GM23338 (cell line): Measurements from ENCODE around the gene BTBD3. TPM values are rescaled to one million over a fixed set of nuclear protein-coding genes. Genes with fewer than 3 reads are reported as not detected.

Source experiments
- ATAC-seq: fragments of 200-7000 bp; cut with Tn5 transposase; 3 replicates; pipeline ENCODE4 v1.9.1; 2020
- DNase-seq: peaks from one replicate; pipeline ENCODE4 v3.0.0-alpha.2; 2015; ENCODE audit warnings: low spot score
- H2AFZ ChIP-seq: fragments of 200-600 bp; sonication (generic); 2 replicates; pipeline ENCODE4 v1.8.0; 2016; ENCODE audit warnings: antibody characterized with exemption, mild to moderate bottlenecking, moderate library complexity
- H3F3A ChIP-seq: fragments of 200-600 bp; sonication (generic); replicated peaks from 2 replicates; pipeline ENCODE4 v1.8.0; 2017; ENCODE audit warnings: antibody characterized with exemption, mixed run types, low read depth
- H3K27ac ChIP-seq: fragments of 200-600 bp; sonication (generic); 2 replicates; pipeline ENCODE4 v1.6.1; 2016; ENCODE audit warnings: low read depth
- H3K27me3 ChIP-seq: fragments of 200-600 bp; sonication (generic); 2 replicates; pipeline ENCODE4 v1.8.0; 2016; ENCODE audit warnings: mild to moderate bottlenecking, mixed run types, moderate library complexity; ENCODE audit not compliant: insufficient read depth
- H3K36me3 ChIP-seq: fragments of 200-600 bp; sonication (generic); 2 replicates; pipeline ENCODE4 v1.8.0; 2016; ENCODE audit warnings: mild to moderate bottlenecking; ENCODE audit not compliant: insufficient read depth
- H3K4me1 ChIP-seq: fragments of 200-600 bp; sonication (generic); 2 replicates; pipeline ENCODE4 v1.8.0; 2016; ENCODE audit warnings: mild to moderate bottlenecking, moderate library complexity; ENCODE audit not compliant: insufficient read depth
- H3K4me2 ChIP-seq: fragments of 200-600 bp; sonication (generic); 2 replicates; pipeline ENCODE4 v1.7.1; 2017; ENCODE audit warnings: mixed run types
- H3K4me3 ChIP-seq: fragments of 200-600 bp; sonication (generic); 2 replicates; pipeline ENCODE4 v1.6.1; 2016; ENCODE audit warnings: mixed run types
- H3K79me2 ChIP-seq: fragments of 200-600 bp; sonication (generic); replicated peaks from 2 replicates; pipeline ENCODE4 v1.8.0; 2017; ENCODE audit warnings: mild to moderate bottlenecking; ENCODE audit not compliant: insufficient read depth
- H3K9me2 ChIP-seq: fragments of 200-600 bp; sonication (generic); 2 replicates; pipeline ENCODE4 v1.8.0; 2017; ENCODE audit not compliant: insufficient read depth
- H4K20me1 ChIP-seq: fragments of 200-600 bp; sonication (generic); replicated peaks from 2 replicates; pipeline ENCODE4 v1.8.0; 2017; ENCODE audit warnings: mild to moderate bottlenecking; ENCODE audit not compliant: insufficient read depth
- H3K27ac Mint-ChIP-seq: 2 replicates; pipeline ENCODE4 v1.8.0; 2020; ENCODE audit warnings: inconsistent platforms, mild to moderate bottlenecking, moderate library complexity, mixed read lengths
- H3K27me3 Mint-ChIP-seq: 3 replicates; pipeline ENCODE4 v1.8.0; 2022; ENCODE audit warnings: low read depth, mild to moderate bottlenecking, moderate library complexity, mixed read lengths, inconsistent platforms; ENCODE audit not compliant: insufficient read depth, poor library complexity
- H3K36me3 Mint-ChIP-seq: 3 replicates; pipeline ENCODE4 v1.8.0; 2021; ENCODE audit warnings: low read depth, mild to moderate bottlenecking, inconsistent platforms, moderate library complexity, mixed read lengths
- H3K4me1 Mint-ChIP-seq: 3 replicates; pipeline ENCODE4 v1.8.0; 2020; ENCODE audit warnings: mild to moderate bottlenecking, inconsistent platforms, mixed read lengths
- H3K4me3 Mint-ChIP-seq: 3 replicates; pipeline ENCODE4 v1.8.0; 2021; ENCODE audit warnings: moderate library complexity, mild to moderate bottlenecking, inconsistent platforms, mixed read lengths
- H3K9me3 Mint-ChIP-seq: 3 replicates; pipeline ENCODE4 v1.8.0; 2020; ENCODE audit warnings: moderate library complexity, mild to moderate bottlenecking, inconsistent platforms, mixed read lengths
- CREB1 ChIP-seq: fragments of 250-450 bp; sonication (Bioruptor Pico); IDR thresholded peaks from 2 replicates; pipeline ENCODE4 v1.5.0; 2020; ENCODE audit warnings: low read depth, mild to moderate bottlenecking, moderate library complexity
- EZH2 ChIP-seq: fragments of 200-600 bp; sonication (generic); IDR thresholded peaks from one replicate; pipeline ENCODE4 v1.8.0; 2017; ENCODE audit warnings: antibody characterized with exemption, mild to moderate bottlenecking, low read depth; ENCODE audit not compliant: unreplicated experiment
- EZH2phosphoT487 ChIP-seq: fragments of 200-600 bp; sonication (generic); IDR thresholded peaks from one replicate; pipeline ENCODE4 v1.8.1; 2018; ENCODE audit warnings: antibody characterized with exemption; ENCODE audit not compliant: unreplicated experiment
- JUNB ChIP-seq: IDR thresholded peaks from one replicate; pipeline ENCODE4 v1.6.1; 2016; ENCODE audit warnings: antibody characterized with exemption; ENCODE audit not compliant: unreplicated experiment
- NANOG ChIP-seq: IDR thresholded peaks from 2 replicates; pipeline ENCODE4 v1.6.1; 2016; ENCODE audit warnings: antibody characterized with exemption, borderline replicate concordance
- POLR2AphosphoS5 ChIP-seq: IDR thresholded peaks from 2 replicates; pipeline ENCODE4 v1.6.1; 2016; ENCODE audit warnings: antibody characterized with exemption, low read depth
- STAT1 ChIP-seq: IDR thresholded peaks from one replicate; pipeline ENCODE4 v1.6.1; 2016; ENCODE audit warnings: antibody characterized with exemption; ENCODE audit not compliant: unreplicated experiment
- ZNF114 ChIP-seq: fragments of 250-450 bp; sonication (Bioruptor Pico); IDR thresholded peaks from 2 replicates; pipeline ENCODE4 v1.5.0; 2020; ENCODE audit warnings: mild to moderate bottlenecking, moderate library complexity
- ZNF331 ChIP-seq: fragments of 250-450 bp; sonication (Bioruptor Pico); IDR thresholded peaks from 2 replicates; pipeline ENCODE4 v1.5.0; 2020; ENCODE audit warnings: low read depth, mild to moderate bottlenecking, moderate library complexity
- polyA plus RNA-seq: library from polyadenylated mRNA; unstranded; fragments of >200 nt; fragmentation: Nextera tagmentation; extraction: Ambion mirVana; gene quantifications from 2 replicates; pipeline ENCODE4 v1.2.1, GENCODE V29; 2016
- total RNA-seq: library from RNA; depleted of rRNA; stranded (reverse); fragments of >200 nt; shearing (Covaris generic); gene quantifications from 2 replicates; pipeline ENCODE4 v1.2.3, GENCODE V29; 2014
- TF ChIP-seq, protein P1 (sequence below): fragments of 250-450 bp; sonication (Bioruptor Pico); IDR thresholded peaks from 2 replicates; pipeline ENCODE4 v1.5.0; 2020; ENCODE audit warnings: mild to moderate bottlenecking, moderate library complexity
- TF ChIP-seq, protein P2 (sequence below): IDR thresholded peaks from 2 replicates; pipeline ENCODE4 v1.6.1; 2016; ENCODE audit warnings: antibody characterized with exemption
- TF ChIP-seq, protein P3 (sequence below), 2 experiments: fragments of 200-600 bp in 1 of 2; sonication (generic) in 1 of 2; conservative IDR thresholded peaks; 2 replicates each; pipeline versions ENCODE4 v1.5.1 to v1.6.1; 2016 to 2017; ENCODE audit warnings: antibody characterized with exemption in 2 of 2, low read depth in 2 of 2, mild to moderate bottlenecking in 2 of 2, moderate library complexity in 1 of 2

Gene BTBD3
- total and polyA plus RNA-seq, 2 experiments from 2014 or later, result 11.8 to 45.1 TPM

DNA sequence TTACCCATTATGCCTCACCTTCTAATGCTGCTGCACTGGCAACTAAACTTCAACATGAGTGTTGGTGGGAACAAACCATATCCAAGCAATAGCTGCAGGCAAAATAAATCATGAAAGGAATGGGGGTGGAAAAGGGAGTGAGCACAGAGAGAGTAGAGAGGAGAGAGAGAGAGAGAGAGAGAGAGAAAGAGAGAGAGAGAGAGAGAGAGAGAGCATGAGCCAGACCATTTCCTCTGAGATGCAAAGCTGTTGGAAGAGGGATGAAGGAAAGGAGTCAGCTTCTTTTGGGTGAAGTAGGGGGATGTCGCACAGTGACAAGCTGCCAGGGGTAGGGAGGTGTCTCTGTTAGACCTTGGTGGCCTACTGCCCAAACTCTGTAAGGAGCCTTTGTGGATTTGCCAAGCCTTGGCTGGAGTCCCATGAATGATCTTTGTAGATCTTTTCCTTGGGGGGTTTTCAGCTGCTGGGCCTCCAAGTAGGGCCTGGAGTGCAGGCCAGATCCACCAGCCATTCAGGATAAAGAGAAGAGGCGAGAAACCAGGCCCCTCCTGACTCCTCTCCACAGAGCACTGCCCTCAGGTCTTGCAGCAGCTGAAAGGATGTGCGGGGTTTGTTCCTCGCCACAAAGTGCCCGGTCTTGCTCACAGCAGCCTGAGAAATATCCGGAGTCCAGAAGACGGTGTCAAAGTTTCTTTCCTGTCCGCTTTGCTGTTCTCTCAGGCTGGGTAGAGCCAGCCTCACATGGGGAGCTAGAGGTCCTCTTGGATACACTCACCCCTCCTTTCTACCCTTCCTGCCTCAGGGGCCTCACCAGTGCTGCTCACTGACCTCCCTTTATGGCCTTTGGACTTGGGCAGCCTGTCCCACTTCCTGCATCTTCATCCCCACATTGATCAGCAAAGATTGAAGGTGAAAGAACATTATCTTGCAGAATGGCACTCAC is 17.8 kb downstream of the BTBD3 start (continued):
- TF ChIP-seq, protein P1, sequence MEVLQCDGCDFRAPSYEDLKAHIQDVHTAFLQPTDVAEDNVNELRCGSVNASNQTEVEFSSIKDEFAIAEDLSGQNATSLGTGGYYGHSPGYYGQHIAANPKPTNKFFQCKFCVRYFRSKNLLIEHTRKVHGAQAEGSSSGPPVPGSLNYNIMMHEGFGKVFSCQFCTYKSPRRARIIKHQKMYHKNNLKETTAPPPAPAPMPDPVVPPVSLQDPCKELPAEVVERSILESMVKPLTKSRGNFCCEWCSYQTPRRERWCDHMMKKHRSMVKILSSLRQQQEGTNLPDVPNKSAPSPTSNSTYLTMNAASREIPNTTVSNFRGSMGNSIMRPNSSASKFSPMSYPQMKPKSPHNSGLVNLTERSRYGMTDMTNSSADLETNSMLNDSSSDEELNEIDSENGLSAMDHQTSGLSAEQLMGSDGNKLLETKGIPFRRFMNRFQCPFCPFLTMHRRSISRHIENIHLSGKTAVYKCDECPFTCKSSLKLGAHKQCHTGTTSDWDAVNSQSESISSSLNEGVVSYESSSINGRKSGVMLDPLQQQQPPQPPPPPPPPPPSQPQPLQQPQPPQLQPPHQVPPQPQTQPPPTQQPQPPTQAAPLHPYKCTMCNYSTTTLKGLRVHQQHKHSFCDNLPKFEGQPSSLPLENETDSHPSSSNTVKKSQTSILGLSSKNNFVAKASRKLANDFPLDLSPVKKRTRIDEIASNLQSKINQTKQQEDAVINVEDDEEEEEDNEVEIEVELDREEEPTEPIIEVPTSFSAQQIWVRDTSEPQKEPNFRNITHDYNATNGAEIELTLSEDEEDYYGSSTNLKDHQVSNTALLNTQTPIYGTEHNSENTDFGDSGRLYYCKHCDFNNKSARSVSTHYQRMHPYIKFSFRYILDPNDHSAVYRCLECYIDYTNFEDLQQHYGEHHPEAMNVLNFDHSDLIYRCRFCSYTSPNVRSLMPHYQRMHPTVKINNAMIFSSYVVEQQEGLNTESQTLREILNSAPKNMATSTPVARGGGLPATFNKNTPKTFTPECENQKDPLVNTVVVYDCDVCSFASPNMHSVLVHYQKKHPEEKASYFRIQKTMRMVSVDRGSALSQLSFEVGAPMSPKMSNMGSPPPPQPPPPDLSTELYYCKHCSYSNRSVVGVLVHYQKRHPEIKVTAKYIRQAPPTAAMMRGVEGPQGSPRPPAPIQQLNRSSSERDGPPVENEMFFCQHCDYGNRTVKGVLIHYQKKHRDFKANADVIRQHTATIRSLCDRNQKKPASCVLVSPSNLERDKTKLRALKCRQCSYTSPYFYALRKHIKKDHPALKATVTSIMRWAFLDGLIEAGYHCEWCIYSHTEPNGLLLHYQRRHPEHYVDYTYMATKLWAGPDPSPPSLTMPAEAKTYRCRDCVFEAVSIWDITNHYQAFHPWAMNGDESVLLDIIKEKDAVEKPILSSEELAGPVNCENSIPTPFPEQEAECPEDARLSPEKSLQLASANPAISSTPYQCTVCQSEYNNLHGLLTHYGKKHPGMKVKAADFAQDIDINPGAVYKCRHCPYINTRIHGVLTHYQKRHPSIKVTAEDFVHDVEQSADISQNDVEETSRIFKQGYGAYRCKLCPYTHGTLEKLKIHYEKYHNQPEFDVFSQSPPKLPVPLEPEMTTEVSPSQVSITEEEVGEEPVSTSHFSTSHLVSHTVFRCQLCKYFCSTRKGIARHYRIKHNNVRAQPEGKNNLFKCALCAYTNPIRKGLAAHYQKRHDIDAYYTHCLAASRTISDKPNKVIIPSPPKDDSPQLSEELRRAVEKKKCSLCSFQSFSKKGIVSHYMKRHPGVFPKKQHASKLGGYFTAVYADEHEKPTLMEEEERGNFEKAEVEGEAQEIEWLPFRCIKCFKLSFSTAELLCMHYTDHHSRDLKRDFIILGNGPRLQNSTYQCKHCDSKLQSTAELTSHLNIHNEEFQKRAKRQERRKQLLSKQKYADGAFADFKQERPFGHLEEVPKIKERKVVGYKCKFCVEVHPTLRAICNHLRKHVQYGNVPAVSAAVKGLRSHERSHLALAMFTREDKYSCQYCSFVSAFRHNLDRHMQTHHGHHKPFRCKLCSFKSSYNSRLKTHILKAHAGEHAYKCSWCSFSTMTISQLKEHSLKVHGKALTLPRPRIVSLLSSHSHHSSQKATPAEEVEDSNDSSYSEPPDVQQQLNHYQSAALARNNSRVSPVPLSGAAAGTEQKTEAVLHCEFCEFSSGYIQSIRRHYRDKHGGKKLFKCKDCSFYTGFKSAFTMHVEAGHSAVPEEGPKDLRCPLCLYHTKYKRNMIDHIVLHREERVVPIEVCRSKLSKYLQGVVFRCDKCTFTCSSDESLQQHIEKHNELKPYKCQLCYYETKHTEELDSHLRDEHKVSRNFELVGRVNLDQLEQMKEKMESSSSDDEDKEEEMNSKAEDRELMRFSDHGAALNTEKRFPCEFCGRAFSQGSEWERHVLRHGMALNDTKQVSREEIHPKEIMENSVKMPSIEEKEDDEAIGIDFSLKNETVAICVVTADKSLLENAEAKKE (CRISPR knock-in tag), result no peak
- TF ChIP-seq POLR2AphosphoS5 (no peak), NANOG (no peak), STAT1 (no peak), JUNB (no peak), EZH2 (no peak), EZH2phosphoT487 (no peak), ZNF331 (CRISPR knock-in tag) (no peak)

DNA sequence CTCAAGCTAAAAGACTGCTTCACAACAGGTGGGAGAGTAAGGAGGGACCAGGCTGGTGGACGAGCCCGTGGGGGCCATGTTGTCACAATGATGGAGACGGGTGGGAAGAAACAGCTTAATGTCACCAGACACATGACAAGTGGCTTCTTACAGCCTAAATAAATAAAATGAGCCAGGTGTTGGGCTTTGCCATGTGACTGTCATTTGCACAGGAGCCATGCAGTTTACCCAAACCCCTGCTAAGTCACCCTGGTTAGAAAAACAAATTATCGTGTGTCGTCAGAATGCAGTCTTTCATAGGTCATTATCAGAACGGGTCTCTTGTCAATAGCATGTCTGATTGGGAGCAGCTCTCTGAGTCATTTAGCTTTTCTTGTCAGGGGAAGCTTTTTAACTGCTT is 18.5 kb downstream of the BTBD3 start:
- Histone ChIP-seq H2AFZ (no peak overlapping the region), H3K27ac (no peak overlapping the region), H3K9me2 (peaks cover 13% of the 10 kb centered on the region; the same call in 1 of the 2 replicates), H3K27me3 (no peaks in the 10 kb centered on the region), H3K79me2 (no peaks in the 10 kb centered on the region), H3K4me1 (no peaks in the 10 kb centered on the region), H4K20me1 (no peaks in the 10 kb centered on the region), H3K4me3 (no peak overlapping the region), H3F3A (no peaks in the 10 kb centered on the region), H3K36me3 (no peaks in the 10 kb centered on the region), H3K4me2 (no peak overlapping the region)
- Mint-ChIP-seq H3K9me3 (no peaks in the 10 kb centered on the region), H3K4me1 (peaks cover 3% of the 10 kb centered on the region), H3K27ac (no peak overlapping the region), H3K4me3 (no peak overlapping the region), H3K27me3 (peaks cover 5% of the 10 kb centered on the region), H3K36me3 (no peaks in the 10 kb centered on the region; the same call in 2 of the 3 replicates)
- DNase-seq (no peak), ATAC-seq (no peak)
- TF ChIP-seq NANOG (no peak), STAT1 (no peak), ZNF114 (CRISPR knock-in tag) (no peak), POLR2AphosphoS5 (no peak), EZH2phosphoT487 (no peak), CREB1 (CRISPR knock-in tag) (no peak), JUNB (no peak)
- TF ChIP-seq, protein P2, sequence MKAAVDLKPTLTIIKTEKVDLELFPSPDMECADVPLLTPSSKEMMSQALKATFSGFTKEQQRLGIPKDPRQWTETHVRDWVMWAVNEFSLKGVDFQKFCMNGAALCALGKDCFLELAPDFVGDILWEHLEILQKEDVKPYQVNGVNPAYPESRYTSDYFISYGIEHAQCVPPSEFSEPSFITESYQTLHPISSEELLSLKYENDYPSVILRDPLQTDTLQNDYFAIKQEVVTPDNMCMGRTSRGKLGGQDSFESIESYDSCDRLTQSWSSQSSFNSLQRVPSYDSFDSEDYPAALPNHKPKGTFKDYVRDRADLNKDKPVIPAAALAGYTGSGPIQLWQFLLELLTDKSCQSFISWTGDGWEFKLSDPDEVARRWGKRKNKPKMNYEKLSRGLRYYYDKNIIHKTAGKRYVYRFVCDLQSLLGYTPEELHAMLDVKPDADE, result no peak
- TF ChIP-seq, protein P3, sequence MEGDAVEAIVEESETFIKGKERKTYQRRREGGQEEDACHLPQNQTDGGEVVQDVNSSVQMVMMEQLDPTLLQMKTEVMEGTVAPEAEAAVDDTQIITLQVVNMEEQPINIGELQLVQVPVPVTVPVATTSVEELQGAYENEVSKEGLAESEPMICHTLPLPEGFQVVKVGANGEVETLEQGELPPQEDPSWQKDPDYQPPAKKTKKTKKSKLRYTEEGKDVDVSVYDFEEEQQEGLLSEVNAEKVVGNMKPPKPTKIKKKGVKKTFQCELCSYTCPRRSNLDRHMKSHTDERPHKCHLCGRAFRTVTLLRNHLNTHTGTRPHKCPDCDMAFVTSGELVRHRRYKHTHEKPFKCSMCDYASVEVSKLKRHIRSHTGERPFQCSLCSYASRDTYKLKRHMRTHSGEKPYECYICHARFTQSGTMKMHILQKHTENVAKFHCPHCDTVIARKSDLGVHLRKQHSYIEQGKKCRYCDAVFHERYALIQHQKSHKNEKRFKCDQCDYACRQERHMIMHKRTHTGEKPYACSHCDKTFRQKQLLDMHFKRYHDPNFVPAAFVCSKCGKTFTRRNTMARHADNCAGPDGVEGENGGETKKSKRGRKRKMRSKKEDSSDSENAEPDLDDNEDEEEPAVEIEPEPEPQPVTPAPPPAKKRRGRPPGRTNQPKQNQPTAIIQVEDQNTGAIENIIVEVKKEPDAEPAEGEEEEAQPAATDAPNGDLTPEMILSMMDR (conservative IDR thresholded peaks at IDR 0.05; ENCODE audit: low read depth in 2 of 2), result no peak
